ENCODE measurements around the gene IRGQ.
A peak's percentile ranks its signal among the peaks of the same experiment; 100 is the strongest.

The IRGQ gene

DNA sequence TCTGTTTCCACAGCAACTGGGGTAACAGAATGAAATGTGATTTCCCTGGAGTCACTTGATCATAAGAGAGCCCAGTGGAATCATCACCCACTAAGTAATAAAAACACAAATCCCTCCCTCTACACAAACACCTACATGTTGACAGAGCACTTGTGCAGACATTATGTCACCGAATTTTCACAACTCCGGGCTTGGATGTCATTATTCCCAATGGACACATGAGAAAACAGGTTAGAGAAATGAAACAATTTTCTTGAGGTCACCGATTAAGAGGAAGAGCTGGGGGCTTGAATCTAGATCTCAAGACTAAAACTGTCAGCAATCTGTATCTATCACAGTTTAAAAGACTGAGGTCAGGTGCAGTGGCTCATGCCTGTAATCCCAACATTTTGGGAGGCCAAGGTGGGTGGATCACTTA is 23.8 kb downstream of the IRGQ start:
- H3K4me3 ChIP-seq (replicated peaks; ENCODE audit: low read depth, low read length): no peak overlapping the region
- DNase-seq (ENCODE audit: low read depth): no peak
- TF ChIP-seq, protein P1, sequence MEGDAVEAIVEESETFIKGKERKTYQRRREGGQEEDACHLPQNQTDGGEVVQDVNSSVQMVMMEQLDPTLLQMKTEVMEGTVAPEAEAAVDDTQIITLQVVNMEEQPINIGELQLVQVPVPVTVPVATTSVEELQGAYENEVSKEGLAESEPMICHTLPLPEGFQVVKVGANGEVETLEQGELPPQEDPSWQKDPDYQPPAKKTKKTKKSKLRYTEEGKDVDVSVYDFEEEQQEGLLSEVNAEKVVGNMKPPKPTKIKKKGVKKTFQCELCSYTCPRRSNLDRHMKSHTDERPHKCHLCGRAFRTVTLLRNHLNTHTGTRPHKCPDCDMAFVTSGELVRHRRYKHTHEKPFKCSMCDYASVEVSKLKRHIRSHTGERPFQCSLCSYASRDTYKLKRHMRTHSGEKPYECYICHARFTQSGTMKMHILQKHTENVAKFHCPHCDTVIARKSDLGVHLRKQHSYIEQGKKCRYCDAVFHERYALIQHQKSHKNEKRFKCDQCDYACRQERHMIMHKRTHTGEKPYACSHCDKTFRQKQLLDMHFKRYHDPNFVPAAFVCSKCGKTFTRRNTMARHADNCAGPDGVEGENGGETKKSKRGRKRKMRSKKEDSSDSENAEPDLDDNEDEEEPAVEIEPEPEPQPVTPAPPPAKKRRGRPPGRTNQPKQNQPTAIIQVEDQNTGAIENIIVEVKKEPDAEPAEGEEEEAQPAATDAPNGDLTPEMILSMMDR (IDR thresholded peaks at IDR 0.05; ENCODE audit: low read length, missing control alignments): no peak

DNA sequence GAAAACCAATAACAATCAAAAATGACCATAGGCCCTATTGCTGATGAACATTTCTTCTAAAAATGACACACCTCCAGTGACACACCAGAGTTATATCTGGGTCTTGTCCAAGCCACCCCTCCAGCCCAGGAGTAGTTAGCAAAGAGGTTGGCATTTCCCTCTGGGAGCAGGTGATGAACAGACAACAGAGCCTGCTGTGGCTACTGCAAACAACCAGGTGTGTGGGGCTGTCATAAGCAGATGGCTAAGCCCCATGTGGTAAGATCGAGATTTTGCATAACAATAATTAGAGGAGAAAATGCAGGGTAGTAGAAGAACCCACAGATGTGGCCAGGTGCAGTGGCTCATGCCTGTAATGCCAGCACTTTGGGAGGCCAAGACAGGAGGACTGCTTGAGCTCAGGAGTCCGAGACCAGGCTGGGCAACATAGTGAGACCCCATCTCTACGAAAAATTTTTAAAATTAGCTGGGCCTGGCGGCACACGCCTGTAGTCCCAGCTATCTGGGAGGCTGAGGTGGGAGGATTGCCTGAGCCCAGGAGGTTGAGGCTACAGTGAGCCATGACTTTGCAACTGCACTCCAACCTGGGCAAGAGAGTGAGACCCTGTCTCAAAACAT is 25.7 kb downstream of the IRGQ start:
- H3K4me3 ChIP-seq (replicated peaks; ENCODE audit: low read depth, low read length): no peak overlapping the region
- TF ChIP-seq, protein P1 (IDR thresholded peaks at IDR 0.05; ENCODE audit: low read length, missing control alignments): no peak
- no peak for DNase-seq (ENCODE audit: low read depth)

DNA sequence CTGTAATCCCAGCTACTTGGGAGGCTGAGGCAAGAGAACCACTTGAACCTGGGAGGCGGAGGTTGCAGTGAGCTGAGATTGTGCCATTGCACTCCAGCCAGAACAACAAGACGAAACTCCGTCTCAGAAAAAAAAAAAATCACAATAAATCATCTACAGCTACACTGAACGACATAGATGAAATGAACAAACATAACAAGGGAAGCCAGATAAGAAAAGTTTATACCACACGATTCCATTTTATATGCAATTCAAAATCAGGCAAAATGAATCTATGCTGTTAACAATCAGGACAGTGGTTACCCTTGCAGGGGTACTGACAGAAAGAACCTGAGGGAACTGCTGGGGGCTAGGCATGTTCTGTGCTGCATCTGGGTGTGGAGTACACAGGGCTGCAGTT is 26.3 kb downstream of the IRGQ start:
- TF ChIP-seq, protein P1 (IDR thresholded peaks at IDR 0.05; ENCODE audit: low read length, missing control alignments): no peak
- DNase-seq (ENCODE audit: low read depth): no peak
- H3K4me3 ChIP-seq (replicated peaks; ENCODE audit: low read depth, low read length): no peak overlapping the region

DNA sequence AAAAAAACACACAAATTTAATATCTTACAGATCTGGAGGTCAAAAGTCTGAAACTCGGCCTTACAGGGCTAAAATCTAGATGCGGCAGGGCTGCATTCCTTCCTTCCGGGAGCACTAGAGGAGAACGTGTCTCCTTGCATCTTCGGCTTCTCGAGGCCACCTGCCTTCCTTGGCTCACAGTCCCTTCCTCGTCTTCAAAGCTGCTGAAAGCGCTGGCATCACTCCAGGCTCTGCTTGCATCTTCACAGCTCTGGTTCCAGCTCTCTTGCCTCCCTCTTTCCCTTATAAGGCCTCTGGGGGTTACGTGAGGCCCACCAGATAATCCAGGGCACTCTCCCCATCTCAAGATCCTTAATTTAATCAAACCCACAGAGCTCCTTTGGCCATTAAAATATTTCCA is 31.1 kb downstream of the IRGQ start:
- TF ChIP-seq, protein P1 (IDR thresholded peaks at IDR 0.05; ENCODE audit: low read length, missing control alignments): no peak

DNA sequence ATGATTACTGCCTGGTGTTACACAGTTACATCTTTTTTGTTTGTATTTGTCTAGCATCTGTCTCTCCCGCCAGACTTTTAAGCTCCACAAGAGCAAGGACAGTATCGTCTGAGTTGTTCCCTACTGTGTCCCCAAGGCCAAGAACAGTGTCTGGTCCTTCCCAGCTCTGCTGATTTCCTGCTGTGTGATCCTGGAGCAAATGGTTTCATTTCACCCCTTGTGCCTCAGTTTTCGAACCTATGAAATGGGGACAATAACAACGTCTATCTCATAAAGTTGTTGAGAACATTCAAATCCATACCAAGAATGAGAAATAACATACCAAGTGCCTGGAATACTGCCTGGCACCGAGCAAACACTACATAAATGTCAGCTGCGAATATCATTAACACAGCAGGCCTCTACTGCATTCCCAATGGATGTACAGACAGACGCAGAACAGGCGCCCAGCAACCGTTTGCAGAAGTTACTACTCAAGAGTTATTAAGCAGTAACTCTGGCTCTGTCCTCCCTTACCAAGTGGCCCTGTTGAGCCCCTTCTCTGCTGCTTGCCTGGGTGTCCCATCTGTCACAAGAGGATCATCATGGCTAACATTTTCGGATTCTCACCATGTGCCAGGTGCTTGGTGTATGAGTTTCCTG is 32.0 kb downstream of the IRGQ start:
- DNase-seq (ENCODE audit: low read depth): no peak
- H3K4me3 ChIP-seq (replicated peaks; ENCODE audit: low read depth, low read length): no peak overlapping the region
- TF ChIP-seq, protein P1 (IDR thresholded peaks at IDR 0.05; ENCODE audit: low read length, missing control alignments): no peak

More for the DNA sequence above, 31.1 kb downstream of the IRGQ start:
- no peak overlapping the region for H3K4me3 ChIP-seq (replicated peaks; ENCODE audit: low read depth, low read length)
- DNase-seq (ENCODE audit: low read depth): no peak

DNA sequence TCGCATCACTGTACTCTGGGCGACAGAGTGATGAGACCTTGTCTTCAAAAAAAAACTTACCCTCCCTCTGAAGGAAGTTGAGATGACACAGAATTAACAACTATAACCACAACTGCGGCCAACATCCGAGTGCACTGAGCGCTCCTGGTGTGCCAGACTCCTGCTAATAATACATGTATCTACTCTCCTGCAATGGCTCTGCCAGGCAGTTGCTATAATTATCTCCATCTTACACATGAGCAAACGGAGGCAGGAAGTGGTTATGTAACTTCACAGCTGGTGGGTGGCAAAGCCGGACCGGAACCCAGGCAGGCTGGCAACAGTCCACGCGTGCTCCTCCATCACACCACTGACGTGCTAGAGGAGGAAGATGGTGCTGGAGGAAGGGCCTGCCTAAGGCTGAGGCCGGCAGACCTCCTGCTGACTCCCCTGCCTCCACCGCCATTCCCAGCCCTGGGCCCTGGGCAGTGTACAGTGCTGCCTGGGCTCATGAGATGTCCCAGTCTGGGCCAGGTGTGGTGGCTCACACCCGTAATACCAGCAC is 33.2 kb downstream of the IRGQ start:
- TF ChIP-seq, protein P1 (IDR thresholded peaks at IDR 0.05; ENCODE audit: low read length, missing control alignments): no peak
- no peak overlapping the region for H3K4me3 ChIP-seq (replicated peaks; ENCODE audit: low read depth, low read length)
- peak; percentile 84 for DNase-seq (ENCODE audit: low read depth)
